ENCODE measurements around the gene SCRT2.

- TF ChIP-seq CTCF (IDR thresholded peaks at IDR 0.05), result no peak
- TF ChIP-seq JUND (IDR thresholded peaks at IDR 0.05), result no peak
- no peak for TF ChIP-seq EZH2phosphoT487 (IDR thresholded peaks at IDR 0.05; ENCODE audit: borderline replicate concordance, low read depth)
- TF ChIP-seq RCOR1 (IDR thresholded peaks at IDR 0.05; ENCODE audit: low read length), result no peak
- no peak for TF ChIP-seq POLR2AphosphoS5 (IDR thresholded peaks at IDR 0.05; ENCODE audit: low read depth, low read length)
- TF ChIP-seq REST (IDR thresholded peaks at IDR 0.05; ENCODE audit: low read depth, low read length), result no peak
Measured at GRCh38 chr20:706366-706885, 30.8 kb upstream of the SCRT2 start.

Measured in SK-N-SH (cell line).